ENCODE data around the gene TMPO.
"Not testable (repeated sequence)": the region's sequence is repeated elsewhere in the genome, so short reads cannot be mapped to it uniquely, and the experiment has no call there.

GRCh38 chr12:98558097-98558496 lies 42.7 kb downstream of the TMPO start:
- TF ChIP-seq CTCF, POLR2A (IDR thresholded peaks at IDR 0.05): not testable (repeated sequence)
